Mesenchymal stem cell (in vitro differentiated cells and primary cell): ENCODE data around the gene HDAC4.

Source experiments
- DNase-seq: peaks from one replicate; pipeline ENCODE4 v3.0.0-alpha.2; 2013
- H2AFZ ChIP-seq: one replicate; pipeline ENCODE4 v1.6.1; 2013; ENCODE audit warnings: low read depth, mild to moderate bottlenecking, control low read depth, inconsistent platforms, low read length, moderate library complexity
- H2AK5ac ChIP-seq: 2 replicates; pipeline ENCODE4 v1.6.1; 2013; ENCODE audit warnings: low read length, moderate library complexity, mild to moderate bottlenecking, inconsistent platforms; ENCODE audit not compliant: severe bottlenecking
- H2BK120ac ChIP-seq: one replicate; pipeline ENCODE4 v1.6.1; 2013; ENCODE audit warnings: low read depth, mild to moderate bottlenecking, inconsistent platforms, low read length, moderate library complexity
- H2BK12ac ChIP-seq, 2 experiments: one replicate each; pipeline ENCODE4 v1.6.1; 2013; ENCODE audit warnings: inconsistent platforms in 2 of 2, low read length in 2 of 2, mild to moderate bottlenecking in 2 of 2, moderate library complexity in 2 of 2, control low read depth in 1 of 2
- H2BK15ac ChIP-seq: one replicate; pipeline ENCODE4 v1.6.1; 2013; ENCODE audit warnings: mild to moderate bottlenecking, low read depth, inconsistent platforms; ENCODE audit not compliant: poor library complexity, severe bottlenecking
- H2BK5ac ChIP-seq: 2 replicates; pipeline ENCODE4 v1.6.1; 2013; ENCODE audit warnings: low read depth, mild to moderate bottlenecking, low read length, control low read depth, inconsistent platforms; ENCODE audit not compliant: poor library complexity, severe bottlenecking
- H3K14ac ChIP-seq, 2 experiments: one replicate each; pipeline ENCODE4 v1.6.1; 2013; ENCODE audit warnings: inconsistent platforms in 2 of 2, low read length in 2 of 2, control low read depth in 1 of 2, mild to moderate bottlenecking in 1 of 2, moderate library complexity in 1 of 2
- H3K18ac ChIP-seq, 2 experiments: one replicate each; pipeline ENCODE4 v1.6.1; 2013; ENCODE audit warnings: inconsistent platforms in 2 of 2, low read length in 2 of 2, control low read depth in 1 of 2, low read depth in 1 of 2, mild to moderate bottlenecking in 1 of 2
- H3K23ac ChIP-seq, 2 experiments: one replicate each; pipeline ENCODE4 v1.6.1; 2013; ENCODE audit warnings: inconsistent platforms in 2 of 2, low read length in 2 of 2, mild to moderate bottlenecking in 2 of 2, moderate library complexity in 2 of 2, control low read depth in 1 of 2
- H3K27ac ChIP-seq: 2 replicates; pipeline ENCODE4 v1.5.1; 2013; ENCODE audit warnings: mild to moderate bottlenecking, moderate library complexity, low read length, control low read depth, inconsistent platforms; ENCODE audit not compliant: poor library complexity, severe bottlenecking
- H3K27me3 ChIP-seq, 2 experiments: 2 replicates each; pipeline versions ENCODE4 v1.6.1 to v1.7.0; 2013; ENCODE audit warnings: low read length in 2 of 2, mild to moderate bottlenecking in 2 of 2, moderate library complexity in 2 of 2, control low read depth in 1 of 2, inconsistent platforms in 1 of 2; ENCODE audit not compliant: control insufficient read depth in 1 of 2, insufficient read depth in 1 of 2
- H3K36me3 ChIP-seq, 2 experiments: 2 replicates each; pipeline versions ENCODE4 v1.6.1 to v1.7.0; 2013; ENCODE audit warnings: low read length in 2 of 2, control low read depth in 1 of 2, inconsistent platforms in 1 of 2, low read depth in 1 of 2, mild to moderate bottlenecking in 1 of 2; ENCODE audit not compliant: insufficient read depth in 2 of 2, control insufficient read depth in 1 of 2
- H3K4ac ChIP-seq, 2 experiments: one replicate each; pipeline ENCODE4 v1.6.1; 2013; ENCODE audit warnings: inconsistent platforms in 2 of 2, low read length in 2 of 2, mild to moderate bottlenecking in 2 of 2, moderate library complexity in 2 of 2, control low read depth in 1 of 2, low read depth in 1 of 2
- H3K4me1 ChIP-seq: 2 replicates; pipeline ENCODE4 v1.6.1; 2013; ENCODE audit warnings: low read depth, low read length, control low read depth; ENCODE audit not compliant: control insufficient read depth, insufficient read depth
- H3K4me2 ChIP-seq: 2 replicates; pipeline ENCODE4 v1.6.1; 2013; ENCODE audit warnings: low read length, mild to moderate bottlenecking, inconsistent platforms; ENCODE audit not compliant: poor library complexity, severe bottlenecking
- H3K4me3 ChIP-seq, 2 experiments: 2 replicates each; pipeline versions ENCODE4 v1.5.1 to v1.7.0; 2013; ENCODE audit warnings: low read length in 2 of 2, mild to moderate bottlenecking in 2 of 2, control low read depth in 1 of 2, low read depth in 1 of 2; ENCODE audit not compliant: insufficient read depth in 1 of 2
- H3K79me1 ChIP-seq: replicated peaks from 2 replicates; pipeline ENCODE4 v1.6.1; 2013; ENCODE audit warnings: mild to moderate bottlenecking, control low read depth, low read length, inconsistent platforms; ENCODE audit not compliant: poor library complexity, severe bottlenecking
- H3K9ac ChIP-seq: 2 replicates; pipeline ENCODE4 v1.7.0; 2013; ENCODE audit warnings: mild to moderate bottlenecking, low read length, moderate library complexity
- H3K9me3 ChIP-seq: 2 replicates; pipeline ENCODE4 v1.7.0; 2013; ENCODE audit warnings: mild to moderate bottlenecking, low read length; ENCODE audit not compliant: control insufficient read depth
- H4K8ac ChIP-seq: one replicate; pipeline ENCODE4 v1.6.1; 2013; ENCODE audit warnings: inconsistent platforms, mild to moderate bottlenecking, low read length, moderate library complexity
- H4K91ac ChIP-seq: one replicate; pipeline ENCODE4 v1.6.1; 2013; ENCODE audit warnings: mild to moderate bottlenecking, low read length, inconsistent platforms
- WGBS: methylation state at CpG from one replicate; pipeline ENCODE4 v1.1.7; 2013; ENCODE audit warnings: mixed read lengths; 5-methylcytosine and 5-hydroxymethylcytosine counted together

Gene HDAC4

DNA sequence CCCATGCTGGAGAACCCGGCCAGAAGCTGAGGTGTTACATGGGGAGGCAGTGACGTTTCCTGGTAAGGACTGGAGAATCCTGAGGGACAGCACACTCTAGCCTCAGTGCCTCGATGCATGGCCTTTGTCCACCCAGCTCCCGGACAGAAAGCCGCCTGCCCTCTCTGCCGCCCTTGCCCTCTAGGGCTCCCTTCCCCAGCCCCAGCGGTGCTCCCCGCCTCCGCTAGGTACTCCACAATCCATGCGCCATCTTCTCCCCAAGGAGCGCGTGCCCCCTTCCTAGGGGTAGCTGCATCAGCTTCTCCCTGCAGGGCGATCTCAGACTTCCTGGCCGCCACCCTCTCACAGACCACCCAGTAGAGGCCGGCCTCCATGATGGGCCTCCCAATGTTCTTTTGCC, 301.3 kb downstream of the HDAC4 start:
- H3K9me3 ChIP-seq = no peaks in the 10 kb centered on the region
- DNase-seq = no peak
- no peak overlapping the region for H3K18ac ChIP-seq
- no peak overlapping the region for H3K23ac ChIP-seq
- no peak overlapping the region for H2BK5ac ChIP-seq
- H3K14ac ChIP-seq = no peak overlapping the region
- H2AK5ac ChIP-seq = no peak overlapping the region
- H4K91ac ChIP-seq = no peak overlapping the region
- no peak overlapping the region for H2BK12ac ChIP-seq
- H2BK15ac ChIP-seq = no peak overlapping the region
- H3K27ac ChIP-seq = no peak overlapping the region
- H3K36me3 ChIP-seq = peaks cover 29 to 77% of the 10 kb centered on the region in 2 experiments
- H3K79me1 ChIP-seq = no peaks in the 10 kb centered on the region
- no peak overlapping the region for H4K8ac ChIP-seq
- H2AFZ ChIP-seq = no peak overlapping the region
- H2BK120ac ChIP-seq = no peak overlapping the region
- H3K9ac ChIP-seq = no peak overlapping the region
- H3K27me3 ChIP-seq = no peaks in the 10 kb centered on the region
- 97% methylated on average over 15 of the region's 15 CpGs for WGBS
- no peak overlapping the region for H3K4ac ChIP-seq
- H3K4me2 ChIP-seq = no peak overlapping the region
- H3K4me3 ChIP-seq = no peak overlapping the region
- peaks cover 3% of the 10 kb centered on the region for H3K4me1 ChIP-seq

GRCh38 chr2:239098288-239098970, 302.4 kb downstream of the HDAC4 start:
- Histone ChIP-seq H3K79me1 (no peaks in the 10 kb centered on the region), H4K91ac (no peak overlapping the region), H2AK5ac (no peak overlapping the region), H3K4me2 (no peak overlapping the region), H3K36me3 (peaks cover 27 to 78% of the 10 kb centered on the region in 2 experiments), H3K4me3 (no peak overlapping the region), H3K27ac (no peak overlapping the region), H3K23ac (no peak overlapping the region), H3K27me3 (no peaks in the 10 kb centered on the region), H3K14ac (no peak overlapping the region), H3K4me1 (no peaks in the 10 kb centered on the region), H3K9ac (no peak overlapping the region), H4K8ac (no peak overlapping the region), H2BK120ac (no peak overlapping the region), H2BK5ac (no peak overlapping the region), H3K18ac (no peak overlapping the region), H2BK15ac (no peak overlapping the region), H2AFZ (no peak overlapping the region), H3K4ac (no peak overlapping the region), H3K9me3 (no peaks in the 10 kb centered on the region), H2BK12ac (no peak overlapping the region)
- DNase-seq = no peak
- 85% methylated on average over 20 of the region's 20 CpGs for WGBS

DNA sequence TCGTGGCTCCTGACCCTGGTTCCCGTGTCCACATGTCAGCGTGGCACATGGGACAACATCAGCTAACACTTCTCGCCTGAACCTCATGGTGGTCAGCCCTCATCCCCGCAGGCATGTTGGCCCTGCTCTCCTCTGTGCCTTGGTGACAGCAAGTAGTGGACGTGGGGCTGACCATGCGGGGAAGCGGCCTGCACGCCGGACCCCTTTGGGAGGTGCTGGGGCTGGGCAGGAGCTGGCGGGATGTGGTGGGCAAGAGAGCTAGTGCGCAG, 303.5 kb downstream of the HDAC4 start:
- Histone ChIP-seq H3K4me2 (no peak overlapping the region), H3K4ac (no peak overlapping the region), H3K4me1 (no peaks in the 10 kb centered on the region), H3K14ac (no peak overlapping the region), H3K79me1 (no peaks in the 10 kb centered on the region), H3K27ac (no peak overlapping the region), H2BK12ac (no peak overlapping the region), H3K27me3 (no peaks in the 10 kb centered on the region), H2BK5ac (no peak overlapping the region), H4K91ac (no peak overlapping the region), H3K9me3 (no peaks in the 10 kb centered on the region), H2AK5ac (no peak overlapping the region), H2BK120ac (no peak overlapping the region), H3K4me3 (no peak overlapping the region), H3K9ac (no peak overlapping the region), H3K36me3 (peaks cover 22 to 81% of the 10 kb centered on the region in 2 experiments), H4K8ac (no peak overlapping the region), H3K18ac (no peak overlapping the region), H2AFZ (no peak overlapping the region), H2BK15ac (no peak overlapping the region), H3K23ac (no peak overlapping the region)
- WGBS = 74% methylated on average over 12 of the region's 12 CpGs
- DNase-seq = no peak

DNA sequence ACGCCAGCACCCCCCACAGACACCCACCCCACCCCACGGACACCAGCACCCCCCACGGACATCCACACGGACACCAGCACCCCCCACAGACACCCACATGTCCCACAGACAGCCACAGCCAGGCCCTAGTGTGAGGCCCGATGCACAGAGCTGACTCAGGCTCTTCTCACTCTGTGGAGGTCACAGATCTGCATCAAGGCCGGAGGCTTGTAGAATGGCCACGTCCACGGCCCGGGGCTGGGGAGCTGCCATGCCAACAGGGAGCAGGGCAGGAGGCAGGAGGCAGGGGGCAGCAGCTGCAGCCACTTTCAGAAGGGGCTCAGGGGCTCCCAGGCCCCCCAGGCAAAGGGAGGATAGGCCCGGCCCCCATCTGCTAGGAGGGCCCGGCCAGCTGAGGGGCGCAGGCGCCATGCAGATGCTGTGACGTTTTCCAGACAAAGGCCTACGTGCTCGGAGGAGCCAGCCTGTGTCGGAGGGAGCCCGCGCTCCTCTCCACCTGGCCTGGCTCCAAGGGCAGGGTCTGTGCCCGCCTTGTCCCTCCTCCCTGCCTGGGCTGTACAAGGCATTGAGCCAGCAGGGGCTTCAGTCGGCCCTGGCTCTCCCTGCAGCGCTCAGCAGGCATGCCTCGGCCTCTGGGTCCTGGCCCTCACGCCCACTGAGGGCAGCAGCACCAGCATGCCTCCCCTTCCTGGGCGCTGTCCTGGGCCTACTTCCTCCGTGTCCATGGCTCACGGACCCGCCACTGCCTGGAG, 304.0 kb downstream of the HDAC4 start:
- WGBS = 90% methylated on average over 26 of the region's 28 CpGs
- H3K4ac ChIP-seq = no peak overlapping the region
- DNase-seq = no peak

More for the DNA sequence above, 304.0 kb downstream of the HDAC4 start:
- H3K9ac ChIP-seq = no peak overlapping the region
- no peak overlapping the region for H2BK5ac ChIP-seq
- H3K4me3 ChIP-seq = no peak overlapping the region
- H3K4me2 ChIP-seq = no peak overlapping the region
- no peak overlapping the region for H2AK5ac ChIP-seq
- H3K27ac ChIP-seq = no peak overlapping the region
- no peak overlapping the region for H2BK120ac ChIP-seq
- no peak overlapping the region for H2BK12ac ChIP-seq
- no peak overlapping the region for H3K23ac ChIP-seq
- no peak overlapping the region for H4K91ac ChIP-seq
- H3K14ac ChIP-seq = no peak overlapping the region
- no peaks in the 10 kb centered on the region for H3K9me3 ChIP-seq
- H3K36me3 ChIP-seq = peaks cover 19 to 80% of the 10 kb centered on the region in 2 experiments
- H2BK15ac ChIP-seq = no peak overlapping the region
- H3K27me3 ChIP-seq = no peaks in the 10 kb centered on the region
- no peaks in the 10 kb centered on the region for H3K4me1 ChIP-seq
- no peaks in the 10 kb centered on the region for H3K79me1 ChIP-seq
- no peak overlapping the region for H4K8ac ChIP-seq
- no peak overlapping the region for H3K18ac ChIP-seq
- no peak overlapping the region for H2AFZ ChIP-seq
